Measurements from ENCODE around the gene COL9A1.

DNA sequence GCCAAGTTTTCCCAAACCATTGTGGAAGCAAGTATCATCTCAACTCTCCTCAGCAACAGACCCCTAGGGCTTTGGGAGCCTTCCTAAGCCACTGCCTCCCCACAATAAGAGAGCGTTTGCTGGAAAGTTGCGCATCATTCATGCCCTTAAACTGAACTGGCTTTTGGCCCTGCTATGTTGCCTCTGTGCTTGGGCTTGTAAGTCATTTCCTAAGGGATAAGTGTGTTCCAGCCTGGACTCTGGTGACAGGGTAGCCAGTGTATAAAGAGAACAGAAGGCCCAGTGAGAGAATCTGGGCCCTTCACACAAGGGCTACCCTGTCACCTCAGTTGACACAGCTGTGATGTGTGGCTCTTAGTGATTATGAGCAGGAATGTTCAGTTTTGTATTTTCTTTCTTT is 77.8 kb downstream of the COL9A1 start:
- TF ChIP-seq, protein P1, sequence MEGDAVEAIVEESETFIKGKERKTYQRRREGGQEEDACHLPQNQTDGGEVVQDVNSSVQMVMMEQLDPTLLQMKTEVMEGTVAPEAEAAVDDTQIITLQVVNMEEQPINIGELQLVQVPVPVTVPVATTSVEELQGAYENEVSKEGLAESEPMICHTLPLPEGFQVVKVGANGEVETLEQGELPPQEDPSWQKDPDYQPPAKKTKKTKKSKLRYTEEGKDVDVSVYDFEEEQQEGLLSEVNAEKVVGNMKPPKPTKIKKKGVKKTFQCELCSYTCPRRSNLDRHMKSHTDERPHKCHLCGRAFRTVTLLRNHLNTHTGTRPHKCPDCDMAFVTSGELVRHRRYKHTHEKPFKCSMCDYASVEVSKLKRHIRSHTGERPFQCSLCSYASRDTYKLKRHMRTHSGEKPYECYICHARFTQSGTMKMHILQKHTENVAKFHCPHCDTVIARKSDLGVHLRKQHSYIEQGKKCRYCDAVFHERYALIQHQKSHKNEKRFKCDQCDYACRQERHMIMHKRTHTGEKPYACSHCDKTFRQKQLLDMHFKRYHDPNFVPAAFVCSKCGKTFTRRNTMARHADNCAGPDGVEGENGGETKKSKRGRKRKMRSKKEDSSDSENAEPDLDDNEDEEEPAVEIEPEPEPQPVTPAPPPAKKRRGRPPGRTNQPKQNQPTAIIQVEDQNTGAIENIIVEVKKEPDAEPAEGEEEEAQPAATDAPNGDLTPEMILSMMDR (IDR thresholded peaks at IDR 0.05; ENCODE audit: control extremely low read depth in 1 of 3, insufficient read depth in 1 of 3, low read depth in 1 of 3, low read length in 3 of 3): no peak
- TF ChIP-seq RXRA (IDR thresholded peaks at IDR 0.05; ENCODE audit: insufficient read depth, low read depth, low read length) (no peak), POLR2A (IDR thresholded peaks at IDR 0.05; ENCODE audit: control extremely low read depth in 1 of 2, low read depth in 2 of 2, low read length in 2 of 2) (no peak), EP300 (IDR thresholded peaks at IDR 0.05; ENCODE audit: borderline replicate concordance in 1 of 2, low read depth in 2 of 2, low read length in 2 of 2) (no peak), TEAD4 (IDR thresholded peaks at IDR 0.05; ENCODE audit: low read depth, low read length) (no peak)
